ENCODE results near the gene SLC25A23. TPM values are rescaled to one million over a fixed set of nuclear protein-coding genes. Genes with fewer than 3 reads are reported as not detected.

SLC25A23 gene
- total RNA-seq, 1 experiment from 2014 or later: 18.7 TPM

DNA sequence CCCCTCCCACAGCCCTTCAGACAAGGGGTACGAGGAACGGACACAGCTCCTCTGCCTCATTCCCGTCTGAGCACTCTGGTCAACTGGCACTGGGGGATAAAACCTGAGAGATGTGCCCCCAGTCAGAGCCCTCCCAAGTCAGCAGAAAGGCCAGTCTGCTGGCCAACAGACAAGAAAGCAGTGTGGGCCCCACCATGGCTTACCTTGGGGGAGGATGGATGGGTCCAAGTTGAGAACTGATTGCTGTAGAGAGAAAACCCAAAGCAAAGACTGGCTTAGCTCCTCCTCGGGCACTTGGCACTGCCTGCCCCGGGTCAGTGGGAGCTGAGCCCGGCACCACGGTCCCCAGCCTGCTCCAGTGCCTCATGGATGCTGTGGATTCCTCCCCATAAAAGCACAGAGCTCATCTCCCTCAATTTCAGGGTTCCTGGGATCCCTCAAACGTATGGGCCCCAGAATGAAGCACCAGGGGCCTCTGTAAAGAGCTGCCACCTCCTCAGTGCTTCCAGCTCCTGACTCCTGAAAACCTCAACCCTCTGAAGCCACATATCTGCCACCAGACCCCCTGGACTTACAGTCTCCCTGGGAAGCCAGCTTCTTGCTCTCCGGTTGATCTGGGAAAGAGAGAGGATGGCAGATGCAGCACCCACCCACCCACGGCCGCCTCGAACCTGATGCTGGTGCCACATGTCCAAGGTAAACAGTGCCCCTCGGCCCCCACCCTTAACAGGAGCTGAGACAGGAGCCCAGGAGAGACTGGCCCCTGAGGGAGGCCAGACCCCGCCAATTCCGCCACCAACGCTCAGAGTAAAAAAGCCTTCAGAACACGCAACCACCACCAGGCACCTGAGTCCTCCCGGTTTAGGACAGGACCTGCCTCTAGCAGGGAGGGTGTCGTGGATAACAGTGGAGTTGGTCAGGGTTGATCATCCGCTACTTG is 38.2 kb downstream of the SLC25A23 start:
- DNase-seq (ENCODE audit: low read depth, low spot score): no peak

DNA sequence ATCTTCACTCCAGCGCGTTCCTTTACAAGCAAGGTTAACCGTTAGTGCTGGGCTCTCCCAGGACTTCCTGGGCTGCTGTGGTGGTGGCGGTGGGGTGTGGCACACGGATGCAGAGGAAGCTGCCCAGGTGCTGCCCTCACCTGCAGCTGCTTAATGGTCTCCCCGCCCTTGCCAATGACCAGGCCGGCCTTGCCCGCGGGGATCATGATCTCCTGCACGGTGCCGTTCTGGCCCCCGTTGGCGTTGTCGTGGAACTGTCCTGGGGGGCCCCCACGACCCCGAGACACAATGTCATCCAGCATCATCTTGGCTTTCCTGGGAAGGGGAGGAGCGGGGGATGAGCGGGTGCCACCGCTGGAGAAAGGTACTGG is 41.0 kb downstream of the SLC25A23 start:
- in situ Hi-C loops (cut with HindIII; ENCODE audit: low pct_unique_long_range_greater_than_20kb, low sequenced_read_pairs): no loop called here
- CTCF ChIA-PET: no interaction called here

More for the DNA sequence above, 38.2 kb downstream of the SLC25A23 start:
- TF ChIP-seq, protein P1, sequence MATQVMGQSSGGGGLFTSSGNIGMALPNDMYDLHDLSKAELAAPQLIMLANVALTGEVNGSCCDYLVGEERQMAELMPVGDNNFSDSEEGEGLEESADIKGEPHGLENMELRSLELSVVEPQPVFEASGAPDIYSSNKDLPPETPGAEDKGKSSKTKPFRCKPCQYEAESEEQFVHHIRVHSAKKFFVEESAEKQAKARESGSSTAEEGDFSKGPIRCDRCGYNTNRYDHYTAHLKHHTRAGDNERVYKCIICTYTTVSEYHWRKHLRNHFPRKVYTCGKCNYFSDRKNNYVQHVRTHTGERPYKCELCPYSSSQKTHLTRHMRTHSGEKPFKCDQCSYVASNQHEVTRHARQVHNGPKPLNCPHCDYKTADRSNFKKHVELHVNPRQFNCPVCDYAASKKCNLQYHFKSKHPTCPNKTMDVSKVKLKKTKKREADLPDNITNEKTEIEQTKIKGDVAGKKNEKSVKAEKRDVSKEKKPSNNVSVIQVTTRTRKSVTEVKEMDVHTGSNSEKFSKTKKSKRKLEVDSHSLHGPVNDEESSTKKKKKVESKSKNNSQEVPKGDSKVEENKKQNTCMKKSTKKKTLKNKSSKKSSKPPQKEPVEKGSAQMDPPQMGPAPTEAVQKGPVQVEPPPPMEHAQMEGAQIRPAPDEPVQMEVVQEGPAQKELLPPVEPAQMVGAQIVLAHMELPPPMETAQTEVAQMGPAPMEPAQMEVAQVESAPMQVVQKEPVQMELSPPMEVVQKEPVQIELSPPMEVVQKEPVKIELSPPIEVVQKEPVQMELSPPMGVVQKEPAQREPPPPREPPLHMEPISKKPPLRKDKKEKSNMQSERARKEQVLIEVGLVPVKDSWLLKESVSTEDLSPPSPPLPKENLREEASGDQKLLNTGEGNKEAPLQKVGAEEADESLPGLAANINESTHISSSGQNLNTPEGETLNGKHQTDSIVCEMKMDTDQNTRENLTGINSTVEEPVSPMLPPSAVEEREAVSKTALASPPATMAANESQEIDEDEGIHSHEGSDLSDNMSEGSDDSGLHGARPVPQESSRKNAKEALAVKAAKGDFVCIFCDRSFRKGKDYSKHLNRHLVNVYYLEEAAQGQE (IDR thresholded peaks at IDR 0.05; ENCODE audit: insufficient read depth in 1 of 2, low read depth in 2 of 2, low read length in 1 of 2): no peak
- TF ChIP-seq POLR2AphosphoS5 (IDR thresholded peaks at IDR 0.05; ENCODE audit: low read depth, low read length) (no peak), SIN3A (IDR thresholded peaks at IDR 0.05; ENCODE audit: borderline replicate concordance, insufficient read depth, low read depth, low read length) (no peak), TCF7L2 (IDR thresholded peaks at IDR 0.05; ENCODE audit: low read depth, low read length) (no peak)
- TF ChIP-seq, protein P2, sequence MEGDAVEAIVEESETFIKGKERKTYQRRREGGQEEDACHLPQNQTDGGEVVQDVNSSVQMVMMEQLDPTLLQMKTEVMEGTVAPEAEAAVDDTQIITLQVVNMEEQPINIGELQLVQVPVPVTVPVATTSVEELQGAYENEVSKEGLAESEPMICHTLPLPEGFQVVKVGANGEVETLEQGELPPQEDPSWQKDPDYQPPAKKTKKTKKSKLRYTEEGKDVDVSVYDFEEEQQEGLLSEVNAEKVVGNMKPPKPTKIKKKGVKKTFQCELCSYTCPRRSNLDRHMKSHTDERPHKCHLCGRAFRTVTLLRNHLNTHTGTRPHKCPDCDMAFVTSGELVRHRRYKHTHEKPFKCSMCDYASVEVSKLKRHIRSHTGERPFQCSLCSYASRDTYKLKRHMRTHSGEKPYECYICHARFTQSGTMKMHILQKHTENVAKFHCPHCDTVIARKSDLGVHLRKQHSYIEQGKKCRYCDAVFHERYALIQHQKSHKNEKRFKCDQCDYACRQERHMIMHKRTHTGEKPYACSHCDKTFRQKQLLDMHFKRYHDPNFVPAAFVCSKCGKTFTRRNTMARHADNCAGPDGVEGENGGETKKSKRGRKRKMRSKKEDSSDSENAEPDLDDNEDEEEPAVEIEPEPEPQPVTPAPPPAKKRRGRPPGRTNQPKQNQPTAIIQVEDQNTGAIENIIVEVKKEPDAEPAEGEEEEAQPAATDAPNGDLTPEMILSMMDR (IDR thresholded peaks at IDR 0.05): no peak
- H3K27me3 ChIP-seq (ENCODE audit: control insufficient read depth, insufficient read depth, low read length): no peaks in the 10 kb centered on the region
- peaks cover 9% of the 10 kb centered on the region for H3K4me1 ChIP-seq (ENCODE audit: control insufficient read depth, insufficient read depth, low read length)
- no peaks in the 10 kb centered on the region for H3K9me3 ChIP-seq (ENCODE audit: control insufficient read depth, insufficient read depth, low read depth, low read length)
- ChIA-PET CTCF (no interaction called here), POLR2A (interaction anchor here (0.6 kb wide), 1 partner anchor 10 kb away, joined by 5 read pairs; no protein-coding TSS in a partner anchor)
- no peak overlapping the region for H3K4me3 ChIP-seq (ENCODE audit: low read depth in 2 of 2, low read length in 2 of 2)
- intact Hi-C loops (cut with micrococcal nuclease; ENCODE audit: unreplicated experiment) (no loop called here), in situ Hi-C loops (cut with HindIII; ENCODE audit: low pct_unique_long_range_greater_than_20kb, low sequenced_read_pairs) (no loop called here)
- no TSS peak for BruUV-seq (replicated peaks)
- H3K27ac ChIP-seq (ENCODE audit: low read length): no peak overlapping the region
- peaks cover 15% of the 10 kb centered on the region for H3K36me3 ChIP-seq (ENCODE audit: control insufficient read depth, insufficient read depth, low read length)
- no peak for ATAC-seq

More for the DNA sequence above, 41.0 kb downstream of the SLC25A23 start:
- no peaks in the 10 kb centered on the region for H3K9me3 ChIP-seq (ENCODE audit: control insufficient read depth, insufficient read depth, low read depth, low read length)
- H3K36me3 ChIP-seq (ENCODE audit: control insufficient read depth, insufficient read depth, low read length): peaks cover 10% of the 10 kb centered on the region
- TF ChIP-seq TCF7L2 (IDR thresholded peaks at IDR 0.05; ENCODE audit: low read depth, low read length): no peak
- TF ChIP-seq POLR2AphosphoS5 (IDR thresholded peaks at IDR 0.05; ENCODE audit: low read depth, low read length): no peak
- TF ChIP-seq, protein P1 (IDR thresholded peaks at IDR 0.05; ENCODE audit: insufficient read depth in 1 of 2, low read depth in 2 of 2, low read length in 1 of 2): no peak
- TF ChIP-seq, protein P2 (IDR thresholded peaks at IDR 0.05): no peak
- TF ChIP-seq SIN3A (IDR thresholded peaks at IDR 0.05; ENCODE audit: borderline replicate concordance, insufficient read depth, low read depth, low read length): no peak
- H3K4me3 ChIP-seq (ENCODE audit: low read depth in 2 of 2, low read length in 2 of 2): no peak overlapping the region
- DNase-seq (ENCODE audit: low read depth, low spot score) (no peak), ATAC-seq (no peak)
- POLR2A ChIA-PET: no interaction called here
- peaks cover 5% of the 10 kb centered on the region for H3K4me1 ChIP-seq (ENCODE audit: control insufficient read depth, insufficient read depth, low read length)
- no peaks in the 10 kb centered on the region for H3K27me3 ChIP-seq (ENCODE audit: control insufficient read depth, insufficient read depth, low read length)
- no TSS peak for BruUV-seq (replicated peaks)
- H3K27ac ChIP-seq (ENCODE audit: low read length): no peak overlapping the region
- intact Hi-C loops (cut with micrococcal nuclease; ENCODE audit: unreplicated experiment): no loop called here
